Keratinocyte (primary cell): ENCODE measurements around the gene TPST2. TPM values are rescaled to one million over a fixed set of nuclear protein-coding genes. Genes with fewer than 3 reads are reported as not detected.

Source experiments
- DNase-seq: peaks from one replicate; pipeline ENCODE4 v3.0.0-alpha.2; 2011; ENCODE audit warnings: low read depth, missing footprints, low spot score
- FAIRE-seq: peaks from 2 replicates; lab custom pipeline; 2011; peaks lifted over from hg19 to GRCh38; lab: Jason Lieb, UNC
- H2AFZ ChIP-seq: 2 replicates; pipeline ENCODE4 v1.6.0; 2012; ENCODE audit warnings: low read length, control low read depth, inconsistent platforms; ENCODE audit not compliant: control insufficient read depth
- H3K27ac ChIP-seq: 2 replicates; pipeline ENCODE4 v1.5.1; 2011; ENCODE audit warnings: low read length; ENCODE audit not compliant: control insufficient read depth, insufficient read depth
- H3K27me3 ChIP-seq: 3 replicates; pipeline ENCODE4 v1.6.0; 2011; ENCODE audit warnings: low read length; ENCODE audit not compliant: control insufficient read depth, insufficient read depth; ENCODE audit errors: extremely low read depth
- H3K36me3 ChIP-seq, 2 experiments: 2 replicates in 1 of 2; 3 replicates in 1 of 2; pipeline ENCODE4 v1.5.1; 2011; ENCODE audit warnings: low read length in 2 of 2, mild to moderate bottlenecking in 1 of 2; ENCODE audit not compliant: control insufficient read depth in 2 of 2, insufficient read depth in 2 of 2; ENCODE audit errors: extremely low read depth in 1 of 2
- H3K4me1 ChIP-seq: 3 replicates; pipeline ENCODE4 v1.5.1; 2011; ENCODE audit warnings: low read length; ENCODE audit not compliant: control insufficient read depth, insufficient read depth; ENCODE audit errors: extremely low read depth
- H3K4me2 ChIP-seq: 3 replicates; pipeline ENCODE4 v1.6.0; 2011; ENCODE audit warnings: low read depth, low read length; ENCODE audit not compliant: control insufficient read depth, insufficient read depth; ENCODE audit errors: extremely low read depth
- H3K4me3 ChIP-seq, 3 experiments: fragments of 200-600 bp in 1 of 3; sonication (generic) in 1 of 3; 2 replicates in 2 of 3; 3 replicates in 1 of 3; pipeline ENCODE4 v1.5.1; 2011 to 2016; ENCODE audit warnings: low read length in 3 of 3, mild to moderate bottlenecking in 3 of 3, control low read depth in 2 of 3, inconsistent platforms in 1 of 3, low read depth in 1 of 3, mixed read lengths in 1 of 3, mixed run types in 1 of 3, moderate library complexity in 1 of 3; ENCODE audit not compliant: control insufficient read depth in 2 of 3, insufficient read depth in 2 of 3; ENCODE audit errors: extremely low read depth in 1 of 3
- H3K79me2 ChIP-seq: 2 replicates; pipeline ENCODE4 v1.6.0; 2012; ENCODE audit warnings: low read length; ENCODE audit not compliant: control insufficient read depth, insufficient read depth
- H3K9ac ChIP-seq: 3 replicates; pipeline ENCODE4 v1.6.0; 2011; ENCODE audit warnings: low read length; ENCODE audit not compliant: control insufficient read depth, insufficient read depth; ENCODE audit errors: extremely low read depth
- H3K9me1 ChIP-seq: 3 replicates; pipeline ENCODE4 v1.6.0; 2011; ENCODE audit warnings: low read length; ENCODE audit not compliant: control insufficient read depth, insufficient read depth; ENCODE audit errors: extremely low read depth
- H3K9me3 ChIP-seq: 2 replicates; pipeline ENCODE4 v1.5.1; 2012; ENCODE audit warnings: low read depth, low read length; ENCODE audit not compliant: control insufficient read depth
- H4K20me1 ChIP-seq: 3 replicates; pipeline ENCODE4 v1.6.0; 2011; ENCODE audit warnings: low read length; ENCODE audit not compliant: control insufficient read depth, insufficient read depth; ENCODE audit errors: extremely low read depth
- CTCF ChIP-seq, 3 experiments: IDR thresholded peaks in 1 of 3; conservative IDR thresholded peaks in 1 of 3; optimal IDR thresholded peaks in 1 of 3; 2 replicates in 2 of 3; 3 replicates in 1 of 3; pipeline versions ENCODE3 to v1.5.1; 2011; ENCODE audit warnings: low read length in 3 of 3, mild to moderate bottlenecking in 3 of 3, moderate library complexity in 2 of 3, control low read depth in 1 of 3, inconsistent platforms in 1 of 3; ENCODE audit not compliant: insufficient read depth in 2 of 3; ENCODE audit errors: extremely low read depth in 1 of 3
- EZH2 ChIP-seq: IDR thresholded peaks from one replicate; pipeline ENCODE4 v1.6.1; 2012; ENCODE audit warnings: inconsistent platforms, mild to moderate bottlenecking, low read length, moderate library complexity
- dilution Hi-C: fragments of 300-500 bp; cut with MboI; formaldehyde crosslinking; loops from one replicate; pipeline ENCODE4 v1.7.0; 2020; ENCODE audit warnings: low sequenced_read_pairs; ENCODE audit not compliant: extremely low pct_ligation_motif_present
- polyA plus RNA-seq, 5 experiments: library from polyadenylated mRNA; depleted of rRNA in 3 of 5; stranded (reverse) in 3 of 5; stranded (forward) in 1 of 5; unstranded in 1 of 5; fragments of >200 nt; gene quantifications; 1 replicate in 1 of 5; 2 replicates in 3 of 5; 3 replicates in 1 of 5; pipeline versions ENCODE4 v1.2.1 to v1.2.3, GENCODE V29; 2011 to 2012; ENCODE audit warnings: missing spikeins in 2 of 5, low read depth in 1 of 5, low replicate concordance in 1 of 5

Gene TPST2
- polyA plus RNA-seq, 1 donor (not counting 4 experiments of a cell fraction or from before 2014, with no cell fraction given): 22.4 TPM

- peaks cover 11 to 15% of the 10 kb centered on the region in 2 experiments for H3K36me3 ChIP-seq
- dilution Hi-C loops: no loop called here
- H2AFZ ChIP-seq: no peak overlapping the region
- no peak overlapping the region for H3K9ac ChIP-seq
- H3K79me2 ChIP-seq: no peaks in the 10 kb centered on the region
- FAIRE-seq: no peak
- no peak overlapping the region for H3K4me3 ChIP-seq
- TF ChIP-seq EZH2 (no peak), CTCF (optimal IDR thresholded peaks at IDR 0.05 in 1 of 3, IDR thresholded peaks at IDR 0.05 in 1 of 3, conservative IDR thresholded peaks at IDR 0.05 in 1 of 3; ENCODE audit: extremely low read depth in 1 of 3, insufficient read depth in 2 of 3, low read length in 3 of 3) (no peak)
- no peak overlapping the region for H3K4me2 ChIP-seq
- no peak overlapping the region for H3K27ac ChIP-seq
- no peaks in the 10 kb centered on the region for H3K27me3 ChIP-seq
- no peak for DNase-seq
- H3K9me3 ChIP-seq: no peaks in the 10 kb centered on the region
- H4K20me1 ChIP-seq: no peaks in the 10 kb centered on the region
- peaks cover 3% of the 10 kb centered on the region for H3K4me1 ChIP-seq
- no peaks in the 10 kb centered on the region for H3K9me1 ChIP-seq
Measured at GRCh38 chr22:26541167-26541819, 48.6 kb downstream of the TPST2 start.

DNA sequence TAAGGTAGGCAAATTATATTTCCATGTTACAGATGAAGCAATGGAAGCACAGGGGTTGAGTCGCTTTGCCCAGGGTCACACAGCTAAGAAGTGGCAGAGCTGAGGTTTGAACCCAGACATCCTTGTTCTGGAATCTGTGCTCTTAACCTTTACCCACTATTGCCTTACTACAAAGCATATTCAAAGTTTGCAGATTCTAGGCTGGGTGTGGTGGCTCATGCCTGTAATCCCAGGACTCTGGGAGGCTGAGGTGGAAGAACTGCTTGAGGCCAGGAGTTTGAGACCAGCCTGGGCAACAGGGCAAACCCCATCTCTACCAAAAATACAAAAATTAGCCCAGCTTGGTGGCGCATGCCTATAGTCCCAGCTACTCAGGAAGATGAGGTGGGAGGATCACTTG is 49.8 kb downstream of the TPST2 start:
- peaks cover 11 to 17% of the 10 kb centered on the region in 2 experiments for H3K36me3 ChIP-seq
- dilution Hi-C loops: no loop called here
- no peak for FAIRE-seq

More for the DNA sequence above, 49.8 kb downstream of the TPST2 start:
- Histone ChIP-seq H3K4me1 (peaks cover 3% of the 10 kb centered on the region), H3K4me3 (no peak overlapping the region), H3K9ac (no peak overlapping the region), H3K4me2 (no peak overlapping the region), H3K79me2 (no peaks in the 10 kb centered on the region), H3K27ac (no peak overlapping the region), H2AFZ (no peak overlapping the region), H3K27me3 (no peaks in the 10 kb centered on the region), H3K9me3 (no peaks in the 10 kb centered on the region), H4K20me1 (no peaks in the 10 kb centered on the region), H3K9me1 (no peaks in the 10 kb centered on the region)
- DNase-seq: no peak
- TF ChIP-seq CTCF (optimal IDR thresholded peaks at IDR 0.05 in 1 of 3, IDR thresholded peaks at IDR 0.05 in 1 of 3, conservative IDR thresholded peaks at IDR 0.05 in 1 of 3; ENCODE audit: extremely low read depth in 1 of 3, insufficient read depth in 2 of 3, low read length in 3 of 3) (no peak), EZH2 (no peak)
